GM13977 (cell line): ENCODE data around the gene ZBTB8A.

ENCODE experiments used
- DNase-seq: peaks from one replicate; pipeline ENCODE4 v3.0.0; 2012; ENCODE audit warnings: low spot score
- CTCF ChIP-seq: IDR thresholded peaks from 2 replicates; pipeline ENCODE4 v1.5.1; 2012; ENCODE audit warnings: mild to moderate bottlenecking, control low read depth; ENCODE audit not compliant: insufficient read depth; ENCODE audit errors: extremely low read depth, missing control alignments
- in situ Hi-C: fragments of 300-500 bp; cut with MboI; formaldehyde crosslinking; loops from one replicate; pipeline ENCODE4 v1.12.0; 2022; ENCODE audit warnings: low sequenced_read_pairs, low pct_unique_long_range_greater_than_20kb, mixed read lengths, inconsistent platforms; ENCODE audit not compliant: unreplicated experiment

The ZBTB8A gene

GRCh38 chr1:32651461-32652073 lies 112.3 kb downstream of the ZBTB8A start:
- in situ Hi-C loops, result no loop called here

GRCh38 chr1:32652244-32652962 lies 113.2 kb downstream of the ZBTB8A start:
- in situ Hi-C loops, result no loop called here
- no peak for DNase-seq
- no peak for TF ChIP-seq CTCF

More at GRCh38 chr1:32651461-32652073, 112.3 kb downstream of the ZBTB8A start:
- DNase-seq, result no peak
- TF ChIP-seq CTCF, result no peak
